Measurements from ENCODE around the gene LETM1.

The LETM1 gene

DNA sequence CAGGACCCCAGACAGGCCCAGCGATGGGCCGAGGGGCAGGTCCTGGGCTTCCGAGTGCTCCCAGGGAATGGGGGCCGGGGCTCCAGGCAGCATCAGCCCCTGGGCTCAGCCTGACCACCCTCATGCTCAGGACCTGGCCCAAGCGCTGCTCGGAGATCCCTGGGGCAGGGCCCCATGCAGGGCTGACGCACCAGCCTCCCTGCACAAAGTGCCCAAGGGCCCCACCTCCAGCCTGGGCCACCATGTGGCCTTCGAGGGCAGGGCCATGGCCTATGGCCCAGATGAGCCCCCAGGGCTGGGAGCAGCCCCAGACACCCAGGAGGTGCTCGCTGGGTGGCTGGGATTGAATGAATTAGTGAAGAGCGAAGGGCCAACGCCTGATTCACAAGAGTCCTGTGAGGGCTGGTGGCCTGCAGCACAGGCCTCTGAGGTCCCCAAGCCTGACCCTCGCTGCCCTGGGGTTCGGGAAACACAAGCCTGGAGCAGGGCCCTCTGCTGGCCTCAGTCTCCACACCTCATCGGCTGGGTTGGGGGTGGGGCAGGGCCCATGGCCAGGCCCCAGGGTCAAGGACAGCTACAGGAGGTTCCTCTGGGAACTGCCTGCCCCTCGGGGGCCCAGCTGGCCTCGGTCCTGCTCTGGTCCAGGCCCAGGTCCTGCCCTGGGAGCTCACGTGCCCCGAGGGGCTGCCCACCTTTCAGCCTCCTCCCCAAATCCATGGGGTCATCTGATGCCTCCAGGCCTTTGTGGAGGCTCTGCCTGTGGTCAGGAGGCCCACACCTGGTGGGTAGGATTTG lies 76.2 kb downstream of the LETM1 start:
- no peak overlapping the region for H3K23ac ChIP-seq (ENCODE audit: low read length in 2 of 2)
- H3K79me1 ChIP-seq (replicated peaks; ENCODE audit: low read length, poor library complexity, severe bottlenecking), result no peaks in the 10 kb centered on the region
- no peak for DNase-seq
- no peak overlapping the region for H2AK5ac ChIP-seq (ENCODE audit: low read length, severe bottlenecking)
- no peak overlapping the region for H2BK5ac ChIP-seq (ENCODE audit: low read depth, low read length, poor library complexity, severe bottlenecking)
- H2AFZ ChIP-seq (ENCODE audit: low read depth, low read length), result no peak overlapping the region
- no peak overlapping the region for H2BK12ac ChIP-seq (ENCODE audit: low read length in 2 of 2)
- H4K91ac ChIP-seq (ENCODE audit: low read length), result no peak overlapping the region
- 81% methylated on average over 17 of the region's 18 CpGs for WGBS
- H3K36me3 ChIP-seq (ENCODE audit: control insufficient read depth in 1 of 2, insufficient read depth in 2 of 2, low read depth in 1 of 2, low read length in 2 of 2), result no peaks in the 10 kb centered on the region
- H3K4me2 ChIP-seq (ENCODE audit: low read length, poor library complexity, severe bottlenecking), result no peak overlapping the region
- H2BK120ac ChIP-seq (ENCODE audit: low read depth, low read length), result no peak overlapping the region
- no peak overlapping the region for H2BK15ac ChIP-seq (ENCODE audit: low read depth, poor library complexity, severe bottlenecking)
- no peak overlapping the region for H3K4ac ChIP-seq (ENCODE audit: low read depth in 1 of 2, low read length in 2 of 2)
- no peak overlapping the region for H3K4me3 ChIP-seq (ENCODE audit: insufficient read depth in 1 of 2, low read depth in 1 of 2, low read length in 2 of 2)
- no peak overlapping the region for H3K27ac ChIP-seq (ENCODE audit: low read length, poor library complexity, severe bottlenecking)
- peaks cover 45% of the 10 kb centered on the region for H3K4me1 ChIP-seq (ENCODE audit: control insufficient read depth, insufficient read depth, low read depth, low read length)
- no peak overlapping the region for H3K9ac ChIP-seq (ENCODE audit: low read length)
- H3K9me3 ChIP-seq (ENCODE audit: control insufficient read depth, low read length), result no peaks in the 10 kb centered on the region
- no peak overlapping the region for H4K8ac ChIP-seq (ENCODE audit: low read length)
- no peak overlapping the region for H3K18ac ChIP-seq (ENCODE audit: low read depth in 1 of 2, low read length in 2 of 2)
- peaks cover 3 to 22% of the 10 kb centered on the region in 2 experiments for H3K27me3 ChIP-seq (ENCODE audit: control insufficient read depth in 1 of 2, insufficient read depth in 1 of 2, low read length in 2 of 2)
- no peak overlapping the region for H3K14ac ChIP-seq (ENCODE audit: low read length in 2 of 2)

DNA sequence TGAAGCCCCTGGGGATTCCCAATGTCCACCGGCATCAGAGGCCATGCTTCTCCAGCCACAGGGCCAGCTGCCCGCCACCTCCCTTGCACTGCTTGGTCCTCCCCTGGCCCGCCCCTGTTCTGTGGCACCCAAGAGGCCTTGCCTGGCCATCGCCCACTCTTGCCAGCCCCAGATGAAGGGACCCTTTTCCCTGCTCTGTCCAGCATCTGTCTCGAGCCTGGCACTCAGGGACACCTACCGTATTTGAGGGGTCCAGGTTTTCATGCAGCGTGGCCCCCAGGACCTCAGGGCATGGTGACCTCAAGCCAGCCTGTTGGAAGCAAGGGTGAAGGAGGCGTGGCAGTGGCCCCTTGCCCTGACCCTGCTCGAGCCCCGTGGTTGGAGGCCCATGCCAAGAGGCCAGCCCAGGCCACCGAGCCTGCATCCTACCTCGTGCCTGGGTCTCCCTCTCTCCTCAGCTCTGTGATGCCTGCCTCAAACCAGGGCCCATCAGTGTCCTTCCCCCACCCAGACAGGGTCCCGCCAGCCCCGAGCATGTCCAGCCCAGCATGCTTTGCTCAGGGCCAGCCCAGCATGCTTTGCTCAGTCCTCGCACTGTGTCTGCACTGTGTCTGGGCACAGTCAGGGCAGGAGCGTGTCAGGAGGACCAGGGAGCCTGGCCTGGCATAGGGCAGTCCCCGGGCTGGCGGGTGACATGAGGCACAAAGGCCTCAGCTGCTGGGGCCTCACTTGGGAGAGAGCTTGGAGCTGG lies 77.1 kb downstream of the LETM1 start:
- peaks cover 3 to 18% of the 10 kb centered on the region in 2 experiments for H3K27me3 ChIP-seq (ENCODE audit: control insufficient read depth in 1 of 2, insufficient read depth in 1 of 2, low read length in 2 of 2)
- H4K91ac ChIP-seq (ENCODE audit: low read length), result peak overlapping the region; percentile 5
- no peaks in the 10 kb centered on the region for H3K9me3 ChIP-seq (ENCODE audit: control insufficient read depth, low read length)
- H3K4me2 ChIP-seq (ENCODE audit: low read length, poor library complexity, severe bottlenecking), result no peak overlapping the region
- H2BK120ac ChIP-seq (ENCODE audit: low read depth, low read length), result no peak overlapping the region
- peak overlapping the region; percentile 14 for H4K8ac ChIP-seq (ENCODE audit: low read length)
- no peak overlapping the region for H2BK15ac ChIP-seq (ENCODE audit: low read depth, poor library complexity, severe bottlenecking)
- no peaks in the 10 kb centered on the region for H3K79me1 ChIP-seq (replicated peaks; ENCODE audit: low read length, poor library complexity, severe bottlenecking)
- no peak overlapping the region for H2BK12ac ChIP-seq (ENCODE audit: low read length in 2 of 2)
- peak overlapping the region in 1 of 2 experiments; percentile 1 for H3K23ac ChIP-seq (ENCODE audit: low read length in 2 of 2)
- no peak overlapping the region for H2AK5ac ChIP-seq (ENCODE audit: low read length, severe bottlenecking)
- no peak overlapping the region for H2AFZ ChIP-seq (ENCODE audit: low read depth, low read length)
- H3K18ac ChIP-seq (ENCODE audit: low read depth in 1 of 2, low read length in 2 of 2), result no peak overlapping the region
- no peak overlapping the region for H3K14ac ChIP-seq (ENCODE audit: low read length in 2 of 2)
- peak overlapping the region in 1 of 2 experiments; percentile 3 for H3K4ac ChIP-seq (ENCODE audit: low read depth in 1 of 2, low read length in 2 of 2)
- WGBS, result 93% methylated on average over 17 of the region's 18 CpGs
- no peak for DNase-seq
- H2BK5ac ChIP-seq (ENCODE audit: low read depth, low read length, poor library complexity, severe bottlenecking), result no peak overlapping the region
- peaks cover 42% of the 10 kb centered on the region for H3K4me1 ChIP-seq (ENCODE audit: control insufficient read depth, insufficient read depth, low read depth, low read length)
- no peak overlapping the region for H3K4me3 ChIP-seq (ENCODE audit: insufficient read depth in 1 of 2, low read depth in 1 of 2, low read length in 2 of 2)
- H3K9ac ChIP-seq (ENCODE audit: low read length), result no peak overlapping the region
- no peak overlapping the region for H3K27ac ChIP-seq (ENCODE audit: low read length, poor library complexity, severe bottlenecking)
- no peaks in the 10 kb centered on the region for H3K36me3 ChIP-seq (ENCODE audit: control insufficient read depth in 1 of 2, insufficient read depth in 2 of 2, low read depth in 1 of 2, low read length in 2 of 2)

DNA sequence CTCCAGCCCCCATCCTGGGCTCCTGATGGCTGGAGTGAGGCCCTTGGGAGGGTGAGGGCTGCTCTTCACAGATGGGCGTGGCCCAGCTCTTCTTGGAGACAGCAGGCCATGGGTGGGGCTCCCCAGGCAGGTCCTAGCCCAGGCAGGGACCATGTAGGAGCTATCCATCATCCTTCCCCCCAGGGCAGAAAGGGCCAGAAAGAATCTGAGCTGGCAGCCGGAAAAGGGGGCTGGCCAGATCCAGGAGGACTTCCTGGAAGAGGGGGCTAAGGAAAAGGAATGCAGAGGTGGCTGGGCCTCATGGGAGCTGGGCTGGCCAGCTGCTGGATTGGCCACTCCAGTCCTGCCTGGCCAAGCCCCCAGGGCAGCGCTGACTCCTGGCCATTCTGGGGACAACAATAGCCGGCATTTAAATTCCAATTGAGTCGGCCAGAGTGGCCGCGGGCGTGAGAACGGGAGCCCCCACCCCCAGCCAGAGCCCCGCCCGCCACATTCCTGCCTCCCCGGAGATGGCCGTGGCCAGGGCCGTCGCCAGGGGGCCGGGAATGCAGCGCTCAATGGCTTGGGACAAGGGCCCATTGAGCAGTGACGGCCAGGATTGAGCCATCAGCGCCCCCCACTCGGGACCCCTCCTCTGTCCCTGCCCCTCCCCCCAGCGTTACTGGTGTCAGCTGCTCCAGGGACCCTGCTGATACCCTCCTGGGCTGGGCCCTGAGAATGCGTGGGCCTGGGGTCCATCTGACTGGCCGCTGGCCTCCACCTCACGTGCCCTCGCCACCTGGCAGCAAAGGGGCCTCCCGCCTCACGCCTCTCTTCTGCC lies 77.9 kb downstream of the LETM1 start:
- Histone ChIP-seq H3K4ac (ENCODE audit: low read depth in 1 of 2, low read length in 2 of 2) (peak overlapping the region in 1 of 2 experiments; percentile 3), H2BK12ac (ENCODE audit: low read length in 2 of 2) (no peak overlapping the region), H3K4me2 (ENCODE audit: low read length, poor library complexity, severe bottlenecking) (peak overlapping the region; percentile 17), H2BK120ac (ENCODE audit: low read depth, low read length) (no peak overlapping the region), H3K4me1 (ENCODE audit: control insufficient read depth, insufficient read depth, low read depth, low read length) (peaks cover 41% of the 10 kb centered on the region), H3K9ac (ENCODE audit: low read length) (no peak overlapping the region), H2BK5ac (ENCODE audit: low read depth, low read length, poor library complexity, severe bottlenecking) (no peak overlapping the region), H2BK15ac (ENCODE audit: low read depth, poor library complexity, severe bottlenecking) (no peak overlapping the region), H2AFZ (ENCODE audit: low read depth, low read length) (no peak overlapping the region), H3K9me3 (ENCODE audit: control insufficient read depth, low read length) (no peaks in the 10 kb centered on the region), H3K4me3 (ENCODE audit: insufficient read depth in 1 of 2, low read depth in 1 of 2, low read length in 2 of 2) (no peak overlapping the region), H3K18ac (ENCODE audit: low read depth in 1 of 2, low read length in 2 of 2) (no peak overlapping the region), H4K91ac (ENCODE audit: low read length) (no peak overlapping the region), H3K27me3 (ENCODE audit: control insufficient read depth in 1 of 2, insufficient read depth in 1 of 2, low read length in 2 of 2) (peaks cover 0 to 20% of the 10 kb centered on the region in 2 experiments), H3K36me3 (ENCODE audit: control insufficient read depth in 1 of 2, insufficient read depth in 2 of 2, low read depth in 1 of 2, low read length in 2 of 2) (no peaks in the 10 kb centered on the region), H3K79me1 (replicated peaks; ENCODE audit: low read length, poor library complexity, severe bottlenecking) (no peaks in the 10 kb centered on the region), H3K14ac (ENCODE audit: low read length in 2 of 2) (peak overlapping the region in 1 of 2 experiments; percentile 33), H3K23ac (ENCODE audit: low read length in 2 of 2) (peak overlapping the region in 1 of 2 experiments; percentile 1), H2AK5ac (ENCODE audit: low read length, severe bottlenecking) (peak overlapping the region; percentile 58), H4K8ac (ENCODE audit: low read length) (peak overlapping the region; percentile 14), H3K27ac (ENCODE audit: low read length, poor library complexity, severe bottlenecking) (no peak overlapping the region)
- DNase-seq, result peak; percentile 23
- 29% methylated on average over 26 of the region's 27 CpGs for WGBS

Measured in mesenchymal stem cell (in vitro differentiated cells and primary cell).